Astrocyte of the cerebellum (primary cell): ENCODE data around the gene ING3.
A peak's percentile ranks its signal among the peaks of the same experiment; 100 is the strongest.

ENCODE experiments used
- DNase-seq: peaks from one replicate; pipeline ENCODE4 v3.0.0-alpha.2; 2011; ENCODE audit warnings: low read depth
- H3K4me3 ChIP-seq: 2 replicates; pipeline ENCODE4 v1.5.1; 2011; ENCODE audit warnings: mild to moderate bottlenecking, low read depth, low read length, moderate library complexity
- CTCF ChIP-seq: IDR thresholded peaks from 2 replicates; pipeline ENCODE4 v1.5.1; 2012; ENCODE audit warnings: low read length, low read depth, moderate library complexity, mild to moderate bottlenecking; ENCODE audit errors: missing control alignments
- in situ Hi-C: cut with HindIII; loops from 2 replicates; pipeline ENCODE4 v1.10.0; 2017; ENCODE audit warnings: low sequenced_read_pairs

ING3 gene

GRCh38 chr7:120949393-120949911 is 1.1 kb upstream of the ING3 start:
- H3K4me3 ChIP-seq = peak overlapping the region; percentile 56
- no peak for DNase-seq
- TF ChIP-seq CTCF = no peak
- in situ Hi-C loops = no loop called here

GRCh38 chr7:120949998-120950538 is 509 bp upstream of the ING3 start:
- peak overlapping the region; percentile 56 for H3K4me3 ChIP-seq
- TF ChIP-seq CTCF = no peak
- no peak for DNase-seq
- in situ Hi-C loops = no loop called here

- H3K4me3 ChIP-seq = peak overlapping the region; percentile 56
- DNase-seq = no peak
- in situ Hi-C loops = no loop called here
- TF ChIP-seq CTCF = no peak
These were observed 727 bp downstream of the ING3 start for GRCh38 chr7:120951309-120951699.

- TF ChIP-seq CTCF = no peak
- peak overlapping the region; percentile 56 for H3K4me3 ChIP-seq
- DNase-seq = no peak
- in situ Hi-C loops = no loop called here
These were observed 1.2 kb downstream of the ING3 start for GRCh38 chr7:120951826-120952225.

- no peak for TF ChIP-seq CTCF
- no peak overlapping the region for H3K4me3 ChIP-seq
- in situ Hi-C loops = no loop called here
- no peak for DNase-seq
These were observed 5.1 kb downstream of the ING3 start for GRCh38 chr7:120955577-120956149.

GRCh38 chr7:120959929-120960484 is 9.4 kb downstream of the ING3 start:
- DNase-seq = no peak
- in situ Hi-C loops = no loop called here
- no peak for TF ChIP-seq CTCF
- no peak overlapping the region for H3K4me3 ChIP-seq
